ENCODE measurements around the gene NIPA2.

NIPA2 gene

DNA sequence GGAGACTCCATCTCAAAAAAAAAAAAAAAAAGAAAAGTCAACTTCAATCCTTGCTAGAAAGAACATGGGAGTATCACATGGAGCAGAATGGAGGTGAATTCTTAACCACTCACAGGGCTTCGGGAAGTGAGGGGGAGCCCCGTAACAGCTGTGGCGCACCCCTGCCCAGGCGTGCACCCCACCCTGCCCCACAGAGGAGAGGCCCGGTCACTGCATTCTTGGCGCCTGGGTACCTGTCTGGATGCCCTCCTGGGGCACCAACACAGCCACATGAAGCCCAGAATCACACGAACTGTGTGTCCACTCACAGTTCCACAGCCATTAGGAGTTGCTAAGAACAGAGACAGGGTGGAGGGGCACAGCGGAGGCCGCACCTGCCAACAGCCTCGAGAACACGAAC lies 51.8 kb downstream of the NIPA2 start:
- Histone ChIP-seq H3K36me3 (ENCODE audit: insufficient read depth, low read length) (no peaks in the 10 kb centered on the region; the same call in 1 of the 2 replicates), H3K9me3 (ENCODE audit: control insufficient read depth, insufficient read depth, low read length) (no peaks in the 10 kb centered on the region), H3K9ac (ENCODE audit: low read depth, low read length) (no peak overlapping the region), H3K4me1 (ENCODE audit: insufficient read depth, low read length) (no peaks in the 10 kb centered on the region; the same call in 1 of the 2 replicates)

DNA sequence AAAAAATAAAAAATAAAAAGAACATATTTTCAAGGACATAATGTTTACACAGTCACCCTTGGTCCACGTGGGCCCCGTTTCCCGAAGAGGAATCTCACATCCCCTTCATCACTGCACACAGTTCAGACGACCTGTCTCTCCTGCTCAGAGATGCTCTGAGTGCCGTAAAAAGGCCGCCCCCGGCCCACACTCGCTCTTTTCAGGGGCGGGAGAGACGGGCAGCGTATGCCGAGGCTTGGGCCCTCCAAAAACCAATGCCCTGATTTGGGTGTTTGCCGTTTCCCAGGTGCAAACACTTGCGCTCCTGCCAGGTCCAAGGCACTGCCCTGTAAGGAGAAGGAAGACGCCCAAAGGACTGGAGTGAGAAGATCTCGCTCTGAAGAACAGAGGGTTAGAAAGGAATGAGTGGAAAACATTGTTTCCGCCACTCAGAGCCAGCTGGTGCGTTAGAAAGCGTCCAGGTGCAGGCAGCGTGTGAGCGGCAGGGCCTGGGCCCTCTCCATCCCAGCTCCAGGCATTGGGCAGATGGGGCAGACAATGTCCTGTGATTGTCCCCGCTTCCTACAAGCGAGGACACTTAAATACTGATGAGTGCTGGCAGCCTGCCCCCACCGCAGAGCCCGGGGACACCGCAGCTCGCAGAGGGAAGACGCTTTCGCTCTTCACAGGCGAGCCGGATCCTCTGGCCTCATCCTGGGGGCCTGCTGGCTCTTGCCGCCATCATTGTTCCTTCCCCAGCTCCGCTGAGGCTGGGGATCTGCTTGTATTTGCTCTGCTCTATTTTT lies 53.2 kb downstream of the NIPA2 start:
- H3K9me3 ChIP-seq (ENCODE audit: control insufficient read depth, insufficient read depth, low read length): no peaks in the 10 kb centered on the region
- H3K36me3 ChIP-seq (ENCODE audit: insufficient read depth, low read length): no peaks in the 10 kb centered on the region; the same call in 1 of the 2 replicates
- no peak overlapping the region for H3K9ac ChIP-seq (ENCODE audit: low read depth, low read length)
- H3K4me1 ChIP-seq (ENCODE audit: insufficient read depth, low read length): peaks cover 5% of the 10 kb centered on the region; the same call in 1 of the 2 replicates

DNA sequence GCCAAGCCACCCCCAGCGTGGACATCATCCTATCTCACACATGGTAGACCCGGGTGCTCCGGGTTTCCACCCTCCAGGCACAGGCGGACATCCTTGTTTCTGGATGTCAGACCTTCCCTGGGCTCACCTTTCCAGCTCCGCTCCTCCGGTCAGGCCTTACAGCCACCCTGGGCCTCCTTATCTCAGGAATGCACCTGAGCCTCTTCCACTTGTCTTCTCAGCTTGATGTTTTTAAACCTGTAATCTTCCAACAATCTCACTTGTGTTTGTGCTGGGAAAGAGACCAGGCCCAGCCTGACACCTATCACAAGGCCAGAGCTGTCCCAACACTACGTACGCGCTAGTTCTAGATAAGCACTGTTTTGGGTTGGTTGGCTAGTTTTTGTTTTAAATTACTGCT lies 53.9 kb downstream of the NIPA2 start:
- no peak overlapping the region for H3K9ac ChIP-seq (ENCODE audit: low read depth, low read length)
- H3K9me3 ChIP-seq (ENCODE audit: control insufficient read depth, insufficient read depth, low read length): no peaks in the 10 kb centered on the region
- no peaks in the 10 kb centered on the region for H3K36me3 ChIP-seq (ENCODE audit: insufficient read depth, low read length)
- H3K4me1 ChIP-seq (ENCODE audit: insufficient read depth, low read length): peaks cover 5% of the 10 kb centered on the region; the same call in 1 of the 2 replicates

DNA sequence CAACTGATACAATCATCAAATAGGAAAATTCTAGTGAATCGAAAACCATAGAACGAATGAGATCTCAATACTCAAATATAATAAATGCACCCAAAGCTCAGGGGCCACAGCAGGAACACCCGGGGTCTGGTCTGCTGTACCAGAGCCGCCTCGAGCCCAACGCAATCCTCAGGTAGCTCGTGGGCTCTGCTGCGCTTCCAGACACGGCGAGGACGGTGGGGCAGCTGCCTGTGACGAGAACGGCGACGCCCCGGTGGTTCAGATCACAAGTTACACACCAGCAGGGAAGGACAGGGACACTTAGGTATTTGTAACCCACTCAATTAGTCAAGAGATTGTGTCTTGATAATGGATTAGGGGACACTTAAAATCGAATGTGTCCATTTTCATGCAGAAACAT lies 54.6 kb downstream of the NIPA2 start:
- no peaks in the 10 kb centered on the region for H3K9me3 ChIP-seq (ENCODE audit: control insufficient read depth, insufficient read depth, low read length)
- H3K4me1 ChIP-seq (ENCODE audit: insufficient read depth, low read length): peaks cover 5% of the 10 kb centered on the region; the same call in 1 of the 2 replicates
- H3K36me3 ChIP-seq (ENCODE audit: insufficient read depth, low read length): no peaks in the 10 kb centered on the region; the same call in 1 of the 2 replicates
- no peak overlapping the region for H3K9ac ChIP-seq (ENCODE audit: low read depth, low read length)

DNA sequence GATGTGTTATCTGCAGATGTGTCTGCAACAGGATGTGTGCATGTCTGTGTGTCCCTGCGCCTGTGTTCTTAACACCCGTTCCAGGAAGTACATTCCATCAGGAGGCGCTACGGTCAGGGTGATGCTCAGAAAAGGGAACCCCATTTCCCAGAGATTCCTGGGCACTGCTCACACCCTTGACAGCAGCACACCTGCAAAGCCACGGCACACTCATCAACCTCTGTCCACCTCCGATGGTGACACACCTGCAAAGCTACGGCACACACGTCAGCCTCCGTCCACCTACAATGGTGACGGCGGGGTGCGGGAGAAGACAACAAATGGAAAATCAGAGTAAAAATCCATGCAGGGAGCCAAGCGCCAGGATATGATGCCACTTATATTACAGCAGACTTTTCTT lies 55.4 kb downstream of the NIPA2 start:
- no peak overlapping the region for H3K9ac ChIP-seq (ENCODE audit: low read depth, low read length)
- no peaks in the 10 kb centered on the region for H3K9me3 ChIP-seq (ENCODE audit: control insufficient read depth, insufficient read depth, low read length)
- H3K36me3 ChIP-seq (ENCODE audit: insufficient read depth, low read length): no peaks in the 10 kb centered on the region; the same call in 1 of the 2 replicates
- H3K4me1 ChIP-seq (ENCODE audit: insufficient read depth, low read length): peaks cover 5% of the 10 kb centered on the region; the same call in 1 of the 2 replicates

DNA sequence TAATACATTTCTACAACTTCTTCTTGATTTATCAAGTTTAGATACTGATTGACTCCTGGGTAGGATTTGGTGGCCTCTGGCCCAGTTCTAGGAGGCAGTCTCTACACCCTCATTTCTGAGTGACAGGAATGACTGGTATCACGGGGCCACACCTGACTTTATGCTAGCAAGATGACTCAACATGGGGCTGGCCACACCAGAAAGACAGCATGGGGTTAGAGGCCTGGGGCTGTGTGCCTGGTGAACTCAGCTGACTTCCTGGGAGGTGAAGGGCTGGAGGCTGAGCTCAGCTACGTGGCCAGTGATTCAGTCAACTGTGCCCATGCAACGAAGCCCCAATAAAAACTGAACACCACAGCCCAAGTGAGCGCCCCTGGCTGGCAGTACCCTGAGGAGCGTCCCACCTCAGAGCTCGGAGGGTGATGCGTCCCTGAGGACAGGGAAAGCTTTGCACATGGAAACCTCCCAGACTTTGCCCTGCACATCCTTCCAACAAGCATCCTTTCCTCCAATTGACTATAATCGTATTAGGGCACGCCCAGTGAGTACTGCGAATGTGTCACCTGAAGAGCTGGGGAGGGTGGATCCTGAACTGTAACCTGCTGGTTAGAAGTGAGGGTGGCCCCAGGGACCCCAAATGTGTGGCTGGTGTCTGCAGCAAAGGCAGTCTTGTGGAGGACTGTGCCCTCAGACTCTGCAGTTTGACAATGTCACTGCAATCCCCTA lies 57.2 kb downstream of the NIPA2 start:
- Histone ChIP-seq H3K36me3 (ENCODE audit: insufficient read depth, low read length) (peaks cover 6% of the 10 kb centered on the region; the same call in 1 of the 2 replicates), H3K9ac (ENCODE audit: low read depth, low read length) (no peak overlapping the region)

DNA sequence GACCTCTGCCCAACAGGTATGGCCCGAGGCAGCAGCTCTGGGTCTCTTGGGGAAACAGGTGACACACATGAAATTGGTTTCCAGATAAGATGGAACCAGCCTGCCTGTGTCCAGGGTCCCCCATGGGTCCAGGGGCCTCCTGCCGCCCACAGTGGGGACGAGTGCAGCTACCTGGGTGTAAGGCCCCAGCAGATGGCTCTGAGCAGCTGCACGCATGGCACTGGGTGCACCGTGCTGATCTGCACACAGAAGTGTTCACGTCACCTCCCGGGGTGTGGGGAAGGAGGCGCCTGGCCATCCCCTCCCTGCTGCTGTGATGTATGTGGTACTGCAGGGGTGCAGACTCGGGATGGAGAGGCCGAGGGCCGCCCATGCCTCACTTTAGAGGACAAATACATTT lies 63.6 kb downstream of the NIPA2 start:
- peaks cover 8% of the 10 kb centered on the region for H3K36me3 ChIP-seq (ENCODE audit: insufficient read depth, low read length)
- H3K9me3 ChIP-seq (ENCODE audit: control insufficient read depth, insufficient read depth, low read length): no peaks in the 10 kb centered on the region
- no peaks in the 10 kb centered on the region for H3K4me1 ChIP-seq (ENCODE audit: insufficient read depth, low read length)
- H3K9ac ChIP-seq (ENCODE audit: low read depth, low read length): no peak overlapping the region

More for the DNA sequence above, 57.2 kb downstream of the NIPA2 start:
- Histone ChIP-seq H3K9me3 (ENCODE audit: control insufficient read depth, insufficient read depth, low read length) (no peaks in the 10 kb centered on the region), H3K4me1 (ENCODE audit: insufficient read depth, low read length) (peaks cover 5% of the 10 kb centered on the region; the same call in 1 of the 2 replicates)

DNA sequence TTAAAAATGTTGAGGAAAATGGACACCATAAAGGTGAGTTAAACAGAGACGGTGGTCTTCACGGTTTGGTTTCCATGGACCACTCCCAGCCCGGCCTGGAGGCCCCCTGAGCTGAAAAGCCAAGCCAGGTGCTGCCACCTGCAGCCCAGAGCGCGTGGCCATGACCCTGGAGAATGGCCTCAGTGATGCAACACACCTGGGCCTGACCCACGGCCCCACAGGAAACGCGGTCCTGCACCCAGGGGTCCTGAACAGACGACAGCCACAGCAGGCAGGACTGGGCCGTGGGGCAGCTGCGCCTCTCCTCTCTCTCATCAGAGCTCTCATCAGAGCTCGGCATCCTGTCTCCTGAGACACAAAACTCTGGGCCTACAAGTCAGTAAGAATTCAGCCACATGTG lies 64.1 kb downstream of the NIPA2 start:
- H3K4me1 ChIP-seq (ENCODE audit: insufficient read depth, low read length): no peaks in the 10 kb centered on the region
- H3K9ac ChIP-seq (ENCODE audit: low read depth, low read length): no peak overlapping the region
- H3K9me3 ChIP-seq (ENCODE audit: control insufficient read depth, insufficient read depth, low read length): no peaks in the 10 kb centered on the region
- H3K36me3 ChIP-seq (ENCODE audit: insufficient read depth, low read length): peaks cover 8% of the 10 kb centered on the region

DNA sequence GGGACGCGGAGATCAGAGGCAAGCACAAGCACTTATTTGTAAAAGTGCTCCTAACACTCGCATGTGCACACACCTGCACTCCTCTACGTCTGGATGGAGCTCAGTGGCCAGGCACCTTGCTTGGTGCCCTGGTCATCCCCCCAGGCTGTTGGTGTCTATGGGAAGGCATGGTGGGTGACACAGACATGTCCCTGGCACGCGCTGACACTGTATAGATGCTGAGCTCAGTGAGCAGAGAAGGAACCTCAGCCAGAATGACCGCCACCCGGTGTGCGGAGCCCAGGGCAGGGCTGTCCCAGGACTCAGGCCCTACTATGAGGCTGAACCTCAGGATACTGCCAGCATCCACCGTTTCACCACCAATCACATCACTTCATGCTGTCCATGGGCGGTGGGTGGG lies 64.5 kb downstream of the NIPA2 start:
- Histone ChIP-seq H3K36me3 (ENCODE audit: insufficient read depth, low read length) (peaks cover 11% of the 10 kb centered on the region; the same call in 1 of the 2 replicates), H3K4me1 (ENCODE audit: insufficient read depth, low read length) (no peaks in the 10 kb centered on the region), H3K9ac (ENCODE audit: low read depth, low read length) (no peak overlapping the region), H3K9me3 (ENCODE audit: control insufficient read depth, insufficient read depth, low read length) (no peaks in the 10 kb centered on the region)

DNA sequence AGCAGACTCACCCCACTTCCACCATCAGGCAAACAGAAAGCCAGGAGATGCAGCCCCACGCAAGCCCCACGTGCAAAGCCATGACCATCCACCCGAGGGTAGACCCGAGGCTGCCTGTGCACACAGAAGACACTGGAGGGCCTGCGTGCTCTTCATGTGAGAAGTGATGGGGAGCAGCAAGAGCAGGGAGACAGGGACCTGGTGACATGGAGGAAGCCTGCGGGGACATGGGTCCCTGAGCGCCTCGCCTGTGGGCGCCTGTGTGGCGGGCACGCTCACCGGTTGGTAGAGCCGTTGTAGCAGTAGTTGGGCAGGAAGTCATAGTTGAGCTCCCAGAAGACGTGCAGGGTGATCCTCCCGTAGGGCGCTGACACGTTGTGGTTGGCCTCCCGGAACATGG lies 65.0 kb downstream of the NIPA2 start:
- Histone ChIP-seq H3K9me3 (ENCODE audit: control insufficient read depth, insufficient read depth, low read length) (no peaks in the 10 kb centered on the region), H3K9ac (ENCODE audit: low read depth, low read length) (no peak overlapping the region), H3K36me3 (ENCODE audit: insufficient read depth, low read length) (peaks cover 13% of the 10 kb centered on the region; the same call in 1 of the 2 replicates), H3K4me1 (ENCODE audit: insufficient read depth, low read length) (no peaks in the 10 kb centered on the region)

DNA sequence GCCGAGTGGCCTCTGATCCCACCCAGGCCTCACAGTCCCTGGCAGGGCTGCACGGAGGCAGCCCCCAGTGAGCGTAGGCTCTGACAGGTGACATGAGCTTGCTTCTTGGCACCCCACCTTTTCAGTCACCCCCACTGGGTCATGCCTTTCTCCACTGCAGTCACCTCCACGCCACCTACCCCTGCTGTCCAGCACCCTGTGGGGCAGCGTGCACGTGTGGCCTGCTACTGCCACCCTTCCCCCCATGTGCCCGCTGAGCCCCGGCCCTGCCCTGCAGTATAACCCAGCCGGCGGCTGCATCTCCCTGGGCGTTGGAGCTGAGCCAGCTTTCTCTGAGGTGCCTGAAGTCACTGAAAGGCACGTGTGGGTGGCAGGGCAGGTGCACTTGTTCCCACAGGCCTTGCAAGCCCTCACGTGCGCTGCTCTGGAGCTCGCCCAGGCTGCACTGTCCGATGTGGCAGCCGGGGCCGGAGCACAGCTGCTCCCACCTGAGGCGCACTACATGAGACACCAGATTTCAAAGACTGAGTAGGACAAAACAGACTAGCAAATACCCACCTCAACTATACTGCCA lies 65.6 kb downstream of the NIPA2 start:
- H3K36me3 ChIP-seq (ENCODE audit: insufficient read depth, low read length): peaks cover 13% of the 10 kb centered on the region; the same call in 1 of the 2 replicates

DNA sequence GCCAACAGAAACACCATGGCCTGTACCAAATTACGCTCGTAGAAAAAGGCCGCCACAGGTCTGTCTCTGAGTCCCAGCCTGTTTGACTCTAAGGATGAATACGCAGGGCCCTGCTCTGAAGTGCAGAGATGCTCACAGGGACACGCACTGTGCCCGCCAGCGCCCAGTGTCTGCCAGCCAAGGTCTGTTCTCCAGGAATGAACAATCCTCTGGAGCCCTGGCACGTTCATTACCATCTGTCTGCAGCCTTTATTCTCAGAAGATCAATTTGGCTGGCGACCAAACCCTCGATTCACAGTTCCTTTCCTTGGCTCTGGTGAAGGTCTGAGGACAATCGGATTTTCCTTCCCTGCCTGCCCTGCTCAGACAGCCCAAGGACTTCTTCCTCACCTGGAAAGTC lies 66.3 kb downstream of the NIPA2 start:
- no peak overlapping the region for H3K9ac ChIP-seq (ENCODE audit: low read depth, low read length)
- H3K9me3 ChIP-seq (ENCODE audit: control insufficient read depth, insufficient read depth, low read length): no peaks in the 10 kb centered on the region
- no peaks in the 10 kb centered on the region for H3K4me1 ChIP-seq (ENCODE audit: insufficient read depth, low read length)
- H3K36me3 ChIP-seq (ENCODE audit: insufficient read depth, low read length): peaks cover 14% of the 10 kb centered on the region; the same call in 1 of the 2 replicates

More for the DNA sequence above, 65.6 kb downstream of the NIPA2 start:
- H3K4me1 ChIP-seq (ENCODE audit: insufficient read depth, low read length): no peaks in the 10 kb centered on the region
- H3K9ac ChIP-seq (ENCODE audit: low read depth, low read length): no peak overlapping the region
- no peaks in the 10 kb centered on the region for H3K9me3 ChIP-seq (ENCODE audit: control insufficient read depth, insufficient read depth, low read length)

DNA sequence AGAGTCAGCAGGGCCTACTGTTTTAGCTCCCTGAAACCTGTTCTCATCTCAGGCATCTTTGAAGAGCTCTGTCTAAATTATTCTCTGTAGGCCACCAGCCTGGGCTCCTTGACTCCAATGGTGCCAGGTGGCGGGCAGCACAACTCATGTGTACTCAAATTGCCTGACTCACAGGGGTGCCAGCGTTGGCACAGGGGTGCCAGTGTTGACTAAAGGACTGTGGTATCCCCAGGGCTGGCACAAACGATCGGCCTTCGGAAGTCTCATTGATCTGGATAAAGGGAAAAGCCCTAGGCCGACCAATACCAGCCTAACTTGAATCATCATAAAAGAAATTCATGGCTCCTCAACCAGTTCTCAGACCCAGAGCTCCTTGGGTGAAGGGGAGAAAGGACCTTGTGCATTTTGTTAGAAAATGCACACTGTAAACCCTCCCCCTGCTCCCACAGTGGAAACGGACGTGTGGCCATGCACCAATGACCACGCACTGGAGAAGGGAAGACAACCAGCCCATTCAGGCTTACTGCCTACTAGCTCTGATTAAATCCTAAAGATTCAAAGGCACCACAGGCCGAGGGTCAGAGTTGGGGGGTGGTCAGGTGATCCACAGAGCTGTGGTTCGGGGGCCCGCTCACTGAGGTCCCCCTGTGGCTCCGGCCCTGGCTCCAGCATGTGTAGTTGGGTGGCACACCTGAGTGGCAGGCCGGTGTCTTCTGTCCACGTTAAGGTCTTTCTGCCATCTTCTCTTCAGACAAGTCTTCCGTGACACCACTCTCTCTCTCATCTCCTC lies 68.9 kb downstream of the NIPA2 start:
- no peaks in the 10 kb centered on the region for H3K4me1 ChIP-seq (ENCODE audit: insufficient read depth, low read length)
- no peak overlapping the region for H3K9ac ChIP-seq (ENCODE audit: low read depth, low read length)
- no peaks in the 10 kb centered on the region for H3K9me3 ChIP-seq (ENCODE audit: control insufficient read depth, insufficient read depth, low read length)
- H3K36me3 ChIP-seq (ENCODE audit: insufficient read depth, low read length): peaks cover 14% of the 10 kb centered on the region; the same call in 1 of the 2 replicates

DNA sequence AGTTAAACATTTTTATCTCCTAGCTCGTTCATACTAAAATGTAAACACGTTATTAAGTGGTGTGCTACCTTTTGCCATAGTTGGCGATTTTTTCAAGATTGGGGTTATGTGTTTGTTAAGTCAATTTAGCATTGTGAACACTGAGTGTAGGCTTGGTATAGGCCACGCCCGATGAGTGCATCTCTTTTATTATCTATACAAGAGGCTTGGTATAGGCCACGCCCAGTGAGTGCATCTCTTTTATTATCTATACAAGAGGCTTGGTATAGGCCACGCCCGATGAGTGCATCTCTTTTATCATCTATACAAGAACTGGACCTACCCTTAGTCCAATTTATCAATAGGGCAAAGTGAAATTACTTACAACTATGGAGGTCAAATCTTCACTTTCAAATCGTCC lies 70.4 kb downstream of the NIPA2 start:
- no peaks in the 10 kb centered on the region for H3K9me3 ChIP-seq (ENCODE audit: control insufficient read depth, insufficient read depth, low read length)
- H3K9ac ChIP-seq (ENCODE audit: low read depth, low read length): no peak overlapping the region
- H3K36me3 ChIP-seq (ENCODE audit: insufficient read depth, low read length): peaks cover 11% of the 10 kb centered on the region
- no peaks in the 10 kb centered on the region for H3K4me1 ChIP-seq (ENCODE audit: insufficient read depth, low read length)

Data from ES-I3 (cell line).